Parathyroid adenoma (tissue), 2 donors: ENCODE measurements around the gene GNL3L.
A peak's percentile ranks its signal among the peaks of the same experiment; 100 is the strongest.

Experiments used
- H2AFZ ChIP-seq: fragments of 300-600 bp; sonication (generic); one replicate; pipeline ENCODE4 v1.7.0; 2017; ENCODE audit warnings: antibody characterized with exemption, mild to moderate bottlenecking
- H3K27ac ChIP-seq: fragments of 300-600 bp; sonication (generic); one replicate; pipeline ENCODE4 v1.7.0; 2017
- H3K27me3 ChIP-seq: fragments of 300-600 bp; sonication (generic); one replicate; pipeline ENCODE4 v1.7.0; 2017; ENCODE audit warnings: low read length; ENCODE audit not compliant: control insufficient read depth, insufficient read depth
- H3K36me3 ChIP-seq: fragments of 300-600 bp; sonication (generic); one replicate; pipeline ENCODE4 v1.7.0; 2017; ENCODE audit warnings: low read length; ENCODE audit not compliant: control insufficient read depth, insufficient read depth
- H3K4me1 ChIP-seq: fragments of 300-600 bp; sonication (generic); one replicate; pipeline ENCODE4 v1.7.0; 2017; ENCODE audit warnings: control low read depth
- H3K4me2 ChIP-seq: fragments of 300-600 bp; sonication (generic); one replicate; pipeline ENCODE4 v1.7.0; 2017; ENCODE audit warnings: low read length
- H3K4me3 ChIP-seq: fragments of 300-600 bp; sonication (generic); one replicate; pipeline ENCODE4 v1.7.0; 2017; ENCODE audit warnings: low read depth, low read length
- H3K79me2 ChIP-seq: fragments of 300-600 bp; sonication (generic); one replicate; pipeline ENCODE4 v1.7.0; 2017; ENCODE audit warnings: control low read depth
- H3K9ac ChIP-seq: fragments of 300-600 bp; sonication (generic); one replicate; pipeline ENCODE4 v1.7.0; 2017; ENCODE audit warnings: mild to moderate bottlenecking
- H3K9me3 ChIP-seq: fragments of 300-600 bp; sonication (generic); one replicate; pipeline ENCODE4 v1.7.0; 2017; ENCODE audit warnings: low read length; ENCODE audit not compliant: control insufficient read depth
- TF ChIP-seq, protein P1 (sequence below): fragments of 300-600 bp; sonication (generic); IDR thresholded peaks from one replicate; pipeline ENCODE4 v1.7.0; 2017; ENCODE audit warnings: antibody characterized with exemption, mild to moderate bottlenecking
- donor health status: primary hyperparathyroidism.

The GNL3L gene

DNA sequence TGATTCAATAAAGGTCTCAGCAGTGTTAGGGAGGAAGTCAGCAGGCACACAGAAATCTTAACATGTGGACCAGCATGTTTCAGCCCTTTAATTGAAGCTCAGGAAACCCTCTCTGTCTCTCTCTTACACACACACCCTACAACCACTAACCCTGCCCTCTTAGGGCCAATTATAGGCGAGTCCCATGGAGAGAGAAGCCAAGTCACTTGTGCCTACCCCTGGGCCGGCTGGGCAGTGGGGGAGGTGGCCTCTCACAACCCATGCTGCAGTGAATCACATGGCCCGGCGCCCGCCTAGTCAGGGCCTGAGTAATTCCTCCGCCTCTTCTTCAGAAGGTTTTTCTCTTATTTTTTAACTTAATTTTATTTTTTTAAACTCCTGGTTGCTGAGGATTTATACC lies 37.7 kb upstream of the GNL3L start:
- no peak overlapping the region for H2AFZ ChIP-seq
- no peaks in the 10 kb centered on the region for H3K27me3 ChIP-seq
- no peaks in the 10 kb centered on the region for H3K9me3 ChIP-seq
- peaks cover 3% of the 10 kb centered on the region for H3K4me1 ChIP-seq
- H3K9ac ChIP-seq: no peak overlapping the region
- H3K4me2 ChIP-seq: no peak overlapping the region
- H3K4me3 ChIP-seq: no peak overlapping the region
- H3K27ac ChIP-seq: no peak overlapping the region
- TF ChIP-seq, protein P1, sequence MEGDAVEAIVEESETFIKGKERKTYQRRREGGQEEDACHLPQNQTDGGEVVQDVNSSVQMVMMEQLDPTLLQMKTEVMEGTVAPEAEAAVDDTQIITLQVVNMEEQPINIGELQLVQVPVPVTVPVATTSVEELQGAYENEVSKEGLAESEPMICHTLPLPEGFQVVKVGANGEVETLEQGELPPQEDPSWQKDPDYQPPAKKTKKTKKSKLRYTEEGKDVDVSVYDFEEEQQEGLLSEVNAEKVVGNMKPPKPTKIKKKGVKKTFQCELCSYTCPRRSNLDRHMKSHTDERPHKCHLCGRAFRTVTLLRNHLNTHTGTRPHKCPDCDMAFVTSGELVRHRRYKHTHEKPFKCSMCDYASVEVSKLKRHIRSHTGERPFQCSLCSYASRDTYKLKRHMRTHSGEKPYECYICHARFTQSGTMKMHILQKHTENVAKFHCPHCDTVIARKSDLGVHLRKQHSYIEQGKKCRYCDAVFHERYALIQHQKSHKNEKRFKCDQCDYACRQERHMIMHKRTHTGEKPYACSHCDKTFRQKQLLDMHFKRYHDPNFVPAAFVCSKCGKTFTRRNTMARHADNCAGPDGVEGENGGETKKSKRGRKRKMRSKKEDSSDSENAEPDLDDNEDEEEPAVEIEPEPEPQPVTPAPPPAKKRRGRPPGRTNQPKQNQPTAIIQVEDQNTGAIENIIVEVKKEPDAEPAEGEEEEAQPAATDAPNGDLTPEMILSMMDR: no peak
- peaks cover 17% of the 10 kb centered on the region for H3K79me2 ChIP-seq
- H3K36me3 ChIP-seq: no peaks in the 10 kb centered on the region

DNA sequence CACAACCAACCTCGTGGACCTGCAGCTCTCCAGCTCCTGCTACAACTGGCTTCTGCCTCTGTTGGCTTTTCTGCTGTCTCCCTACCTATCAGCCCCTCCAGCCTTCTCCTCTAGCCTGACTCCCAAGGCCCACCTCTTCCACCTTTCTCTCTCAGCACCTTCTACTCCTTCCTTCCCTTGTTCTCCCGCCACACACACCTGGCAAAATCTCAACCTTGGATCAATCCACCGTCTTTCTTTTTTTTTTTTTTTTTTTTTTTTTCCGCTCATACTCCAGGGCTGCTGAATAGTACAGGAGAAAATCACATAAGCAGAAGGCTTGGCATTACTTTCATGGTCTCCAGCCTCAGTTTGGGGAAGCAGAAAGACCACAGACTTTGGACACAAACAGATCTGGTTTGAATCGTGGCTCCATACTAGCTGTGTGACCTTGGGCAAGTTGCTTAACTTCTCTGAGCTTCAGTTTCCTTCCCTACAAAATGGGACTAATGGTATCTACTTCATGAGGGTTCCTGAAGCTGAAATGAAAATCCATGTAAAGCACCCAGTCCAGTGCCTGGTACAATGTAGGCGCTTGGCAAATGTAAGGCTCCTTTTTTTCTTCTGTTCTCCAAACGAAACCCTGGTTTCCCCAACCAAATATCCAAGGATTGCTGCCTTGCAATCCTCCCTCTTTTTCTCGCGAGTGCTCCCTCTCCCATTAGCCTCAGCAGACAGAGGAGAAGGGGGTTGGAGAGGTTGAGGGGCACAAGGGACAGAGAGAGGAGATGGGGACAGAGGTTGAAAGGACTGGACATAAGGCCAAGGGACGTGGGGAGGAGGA lies 35.6 kb upstream of the GNL3L start:
- peak overlapping the region; percentile 22 for H3K27ac ChIP-seq
- peak overlapping the region; percentile 74 for H2AFZ ChIP-seq
- H3K27me3 ChIP-seq: no peaks in the 10 kb centered on the region
- H3K79me2 ChIP-seq: peaks cover 14% of the 10 kb centered on the region
- H3K4me2 ChIP-seq: peak overlapping the region; percentile 76
- TF ChIP-seq, protein P1: no peak
- H3K4me1 ChIP-seq: peaks cover 3% of the 10 kb centered on the region
- H3K4me3 ChIP-seq: peak overlapping the region; percentile 57
- no peak overlapping the region for H3K9ac ChIP-seq
- no peaks in the 10 kb centered on the region for H3K36me3 ChIP-seq
- H3K9me3 ChIP-seq: no peaks in the 10 kb centered on the region

DNA sequence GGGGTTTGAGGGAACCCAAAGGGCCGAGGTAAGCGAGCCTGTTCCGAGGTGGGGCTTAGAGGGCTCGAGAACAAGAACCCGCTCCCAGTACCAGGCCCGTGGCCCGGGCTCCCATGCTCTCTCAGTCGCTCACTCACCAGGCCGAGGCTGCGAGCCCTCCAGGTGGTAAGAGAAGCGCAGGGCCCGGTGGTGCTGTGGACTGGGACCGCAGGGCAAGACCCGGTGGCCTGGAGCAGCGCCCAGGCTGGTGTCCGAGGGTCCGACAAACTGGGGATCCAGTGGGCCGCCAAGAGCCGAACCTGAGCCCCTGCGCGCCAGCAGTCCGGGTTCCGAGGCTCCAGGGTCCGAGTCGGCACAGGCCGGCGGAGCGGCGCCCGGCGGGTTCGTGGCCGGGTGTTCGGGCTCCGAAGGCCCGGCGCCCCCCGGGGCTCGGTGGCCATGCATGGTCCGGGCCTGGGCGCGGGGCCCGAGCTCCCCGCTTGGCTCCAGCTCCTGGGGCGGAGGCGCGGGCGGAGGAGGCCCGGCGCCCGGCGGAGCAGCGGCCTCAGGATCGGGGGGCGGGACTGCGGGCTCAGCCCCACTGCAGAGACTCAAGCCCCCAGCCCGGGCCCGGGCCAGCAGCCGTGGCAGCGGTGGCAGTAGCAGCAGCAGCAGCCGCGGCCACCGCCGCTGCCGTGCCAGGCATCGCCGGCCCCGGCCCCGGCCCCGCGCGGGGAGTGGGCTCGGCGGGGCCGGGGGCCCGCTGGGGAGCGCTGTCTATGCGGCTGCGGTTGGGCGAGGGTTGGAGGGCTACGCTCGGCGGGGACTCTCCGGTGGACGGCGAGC lies 34.8 kb upstream of the GNL3L start:
- Histone ChIP-seq H3K27me3 (no peaks in the 10 kb centered on the region), H3K4me1 (peaks cover 3% of the 10 kb centered on the region), H3K4me2 (peak overlapping the region; percentile 76), H3K9ac (peak overlapping the region; percentile 19), H3K79me2 (peaks cover 11% of the 10 kb centered on the region), H3K9me3 (no peaks in the 10 kb centered on the region), H3K27ac (peak overlapping the region; percentile 22), H3K4me3 (peak overlapping the region; percentile 57), H3K36me3 (no peaks in the 10 kb centered on the region), H2AFZ (peak overlapping the region; percentile 84)
- TF ChIP-seq, protein P1: no peak

DNA sequence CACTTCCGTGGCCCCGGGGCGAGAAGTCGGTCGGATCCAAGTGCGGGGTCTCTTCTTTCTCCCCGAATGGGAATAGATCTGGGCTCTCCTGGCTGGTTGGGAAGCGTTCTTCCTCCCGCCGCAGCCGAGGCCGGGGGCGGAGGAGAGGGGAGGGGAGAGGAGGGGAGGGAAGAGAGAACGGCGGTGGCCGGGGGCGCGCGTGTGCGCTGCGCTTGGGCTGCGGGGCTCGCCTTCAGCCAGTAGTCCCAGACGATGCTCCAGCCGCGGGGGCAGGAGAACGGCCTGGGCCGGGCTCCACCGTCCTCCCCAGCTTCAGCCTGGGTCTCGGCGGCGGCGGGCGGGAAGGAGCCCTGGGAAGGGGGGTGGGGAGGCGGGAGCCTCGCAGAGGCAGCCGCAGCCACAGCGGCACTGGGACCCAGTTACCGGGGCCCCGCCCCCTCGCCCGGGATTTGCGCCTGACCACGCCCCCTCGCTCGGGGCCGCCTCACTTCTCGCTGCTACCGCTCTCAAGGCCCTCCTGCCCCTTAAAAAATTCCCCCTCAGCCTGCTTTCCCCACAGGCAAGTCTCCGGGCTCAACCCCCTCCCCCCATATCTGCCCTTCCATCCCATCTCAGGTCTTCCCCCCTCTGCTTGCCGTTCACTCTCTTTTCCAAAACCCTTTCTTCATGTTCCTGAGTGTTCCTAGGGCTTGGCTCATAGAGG lies 34.1 kb upstream of the GNL3L start, which contains the start of gene FGD1:
Gene FGD1, minus strand, starts transcription at position 421 of the 703 bp plus-strand sequence. CDS start 802 bp downstream, outside the sequence.
- H3K36me3 ChIP-seq: no peaks in the 10 kb centered on the region
- peak within 1 kb of the TSS; percentile 57 for H3K4me3 ChIP-seq
- peak within 1 kb of the TSS; percentile 19 for H3K9ac ChIP-seq
- H3K79me2 ChIP-seq: peaks cover 11% of the 10 kb centered on the region
- H3K27ac ChIP-seq: peak within 1 kb of the TSS; percentile 59
- H3K27me3 ChIP-seq: no peaks in the 10 kb centered on the region
- H3K9me3 ChIP-seq: no peaks in the 10 kb centered on the region
- peak within 1 kb of the TSS; percentile 76 for H3K4me2 ChIP-seq
- TF ChIP-seq, protein P1: no peak
- peak within 1 kb of the TSS; percentile 84 for H2AFZ ChIP-seq
- peaks cover 3% of the 10 kb centered on the region for H3K4me1 ChIP-seq
